ENCODE measurements around the gene HAT1. TPM values are rescaled to one million over a fixed set of nuclear protein-coding genes. Genes with fewer than 3 reads are reported as not detected.
"Not testable (repeated sequence)": the region's sequence is repeated elsewhere in the genome, so short reads cannot be mapped to it uniquely, and the experiment has no call there.

Gene HAT1
- total RNA-seq, 1 donor from 2014 or later, result 37.9 TPM

GRCh38 chr2:171966235-171966634, 44.0 kb downstream of the HAT1 start:
- no peak for TF ChIP-seq CTCF (IDR thresholded peaks at IDR 0.05)
- H3K36me3 Mint-ChIP-seq (ENCODE audit: low read depth), result peaks cover 7% of the 10 kb centered on the region
- no peak overlapping the region for H3K4me3 Mint-ChIP-seq (ENCODE audit: unreplicated experiment)

GRCh38 chr2:171966688-171967087, 44.4 kb downstream of the HAT1 start:
- H3K27ac Mint-ChIP-seq (ENCODE audit: unreplicated experiment), result no peak overlapping the region
- H3K9me3 Mint-ChIP-seq (ENCODE audit: low read depth), result no peaks in the 10 kb centered on the region
- H3K27me3 Mint-ChIP-seq (ENCODE audit: low read depth), result no peaks in the 10 kb centered on the region
- no peak for TF ChIP-seq CTCF (IDR thresholded peaks at IDR 0.05)
- DNase-seq (ENCODE audit: low spot score), result no peak
- no peak overlapping the region for H3K4me3 Mint-ChIP-seq (ENCODE audit: unreplicated experiment)
- H3K4me1 Mint-ChIP-seq (ENCODE audit: low read depth), result no peaks in the 10 kb centered on the region
- H3K36me3 Mint-ChIP-seq (ENCODE audit: low read depth), result peaks cover 8% of the 10 kb centered on the region

More at GRCh38 chr2:171966235-171966634, 44.0 kb downstream of the HAT1 start:
- Mint-ChIP-seq H3K4me1 (ENCODE audit: low read depth) (peaks cover 1% of the 10 kb centered on the region), H3K27ac (ENCODE audit: unreplicated experiment) (no peak overlapping the region), H3K9me3 (ENCODE audit: low read depth) (no peaks in the 10 kb centered on the region), H3K27me3 (ENCODE audit: low read depth) (no peaks in the 10 kb centered on the region)
- DNase-seq (ENCODE audit: low spot score), result no peak

GRCh38 chr2:171968509-171968908, 46.2 kb downstream of the HAT1 start:
- H3K27ac Mint-ChIP-seq (ENCODE audit: unreplicated experiment), result no peak overlapping the region
- no peaks in the 10 kb centered on the region for H3K4me1 Mint-ChIP-seq (ENCODE audit: low read depth)
- H3K4me3 Mint-ChIP-seq (ENCODE audit: unreplicated experiment), result no peak overlapping the region
- no peaks in the 10 kb centered on the region for H3K9me3 Mint-ChIP-seq (ENCODE audit: low read depth)
- no peak for TF ChIP-seq CTCF (IDR thresholded peaks at IDR 0.05)
- peaks cover 11% of the 10 kb centered on the region for H3K36me3 Mint-ChIP-seq (ENCODE audit: low read depth)
- H3K27me3 Mint-ChIP-seq (ENCODE audit: low read depth), result no peaks in the 10 kb centered on the region
- no peak for DNase-seq (ENCODE audit: low spot score)

GRCh38 chr2:171972329-171972982, 50.2 kb downstream of the HAT1 start:
- Mint-ChIP-seq H3K4me1 (ENCODE audit: low read depth) (no peaks in the 10 kb centered on the region), H3K4me3 (ENCODE audit: unreplicated experiment) (no peak overlapping the region), H3K27ac (ENCODE audit: unreplicated experiment) (no peak overlapping the region), H3K27me3 (ENCODE audit: low read depth) (no peaks in the 10 kb centered on the region), H3K36me3 (ENCODE audit: low read depth) (peaks cover 13% of the 10 kb centered on the region), H3K9me3 (ENCODE audit: low read depth) (no peaks in the 10 kb centered on the region)
- TF ChIP-seq CTCF (IDR thresholded peaks at IDR 0.05), result no peak
- no peak for DNase-seq (ENCODE audit: low spot score)

GRCh38 chr2:171979103-171979502, 56.8 kb downstream of the HAT1 start:
- no peak for DNase-seq (ENCODE audit: low spot score)
- Mint-ChIP-seq H3K4me3 (ENCODE audit: unreplicated experiment) (no peak overlapping the region), H3K9me3 (ENCODE audit: low read depth) (peaks cover 3% of the 10 kb centered on the region), H3K36me3 (ENCODE audit: low read depth) (peaks cover 28% of the 10 kb centered on the region), H3K4me1 (ENCODE audit: low read depth) (no peaks in the 10 kb centered on the region), H3K27ac (ENCODE audit: unreplicated experiment) (no peak overlapping the region), H3K27me3 (ENCODE audit: low read depth) (no peaks in the 10 kb centered on the region)
- no peak for TF ChIP-seq CTCF (IDR thresholded peaks at IDR 0.05)

GRCh38 chr2:171983924-171984323, 61.7 kb downstream of the HAT1 start:
- DNase-seq (ENCODE audit: low spot score); H3K27ac Mint-ChIP-seq (ENCODE audit: unreplicated experiment); H3K27me3 Mint-ChIP-seq (ENCODE audit: low read depth); H3K9me3 Mint-ChIP-seq (ENCODE audit: low read depth); H3K4me1 Mint-ChIP-seq (ENCODE audit: low read depth); H3K4me3 Mint-ChIP-seq (ENCODE audit: unreplicated experiment): not testable (repeated sequence)
- H3K36me3 Mint-ChIP-seq (ENCODE audit: low read depth), result peaks cover 12% of the 10 kb centered on the region

All from chondrocyte (in vitro differentiated cells).